Stimulated activated CD8-positive, alpha-beta memory T cell treated with anti-CD3 and anti-CD28 coated beads, Interleukin-12 subunit alpha, Interleukin-12 subunit beta, amount 100 ng/mL, for 1 hour (primary cell): Measurements from ENCODE around the gene SLC43A3.
"Not testable (repeated sequence)": the region's sequence is repeated elsewhere in the genome, so short reads cannot be mapped to it uniquely, and the experiment has no call there.

ENCODE experiments used
- DNase-seq: peaks from one replicate; pipeline ENCODE4 v3.0.0-alpha.2; 2020; ENCODE audit warnings: low read depth

SLC43A3 gene

GRCh38 chr11:57378186-57378585 lies 48.7 kb downstream of the SLC43A3 start:
- DNase-seq = no peak

GRCh38 chr11:57377107-57377506 lies 49.8 kb downstream of the SLC43A3 start:
- no peak for DNase-seq

DNA sequence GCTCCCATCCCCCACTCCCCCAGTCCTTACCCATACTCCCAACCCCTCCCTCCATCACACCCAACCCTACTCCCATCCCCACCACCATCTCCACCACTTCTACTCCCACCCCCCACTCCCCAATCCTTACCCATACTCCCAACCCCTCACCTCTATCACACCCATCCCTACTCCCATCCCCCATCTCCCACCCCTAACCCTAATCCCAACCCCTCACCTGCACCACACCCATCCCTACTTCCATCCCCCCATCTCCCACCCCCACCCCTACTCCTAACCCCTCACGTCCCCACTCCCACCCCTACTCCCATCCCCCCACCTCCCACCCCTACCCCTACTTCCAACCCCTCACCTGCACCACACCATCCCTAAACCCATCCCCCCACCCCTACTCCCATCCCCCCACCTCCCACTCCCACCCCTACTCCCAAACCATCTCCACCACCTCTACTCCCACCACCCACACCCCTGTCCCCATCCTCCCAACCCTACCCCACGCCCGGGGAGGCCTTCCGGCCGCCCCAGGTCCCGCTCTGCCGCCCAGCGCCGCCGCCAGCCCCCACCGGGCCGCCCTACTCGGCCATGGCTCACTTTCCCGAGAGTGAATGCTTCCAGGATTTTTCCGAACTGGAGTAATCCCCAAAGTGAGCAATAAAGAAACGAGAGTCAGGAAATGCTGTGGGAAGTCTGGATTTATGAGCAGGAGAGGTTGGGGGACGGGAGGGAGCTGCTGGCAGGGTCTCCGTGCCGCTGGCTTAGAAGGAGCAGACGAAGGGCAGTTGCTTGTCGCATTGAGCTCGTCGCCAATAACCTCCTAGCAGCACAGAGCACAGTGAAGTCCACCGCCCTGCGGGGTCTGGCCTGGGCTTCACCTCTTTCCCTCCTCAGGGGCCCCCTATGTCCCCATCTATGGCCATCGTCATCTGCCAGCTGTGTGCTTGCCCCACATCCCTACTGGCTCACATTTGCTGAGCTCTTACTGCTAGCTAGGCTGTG lies 50.5 kb downstream of the SLC43A3 start:
- no peak for DNase-seq

GRCh38 chr11:57375490-57375889 lies 51.4 kb downstream of the SLC43A3 start:
- DNase-seq = no peak

DNA sequence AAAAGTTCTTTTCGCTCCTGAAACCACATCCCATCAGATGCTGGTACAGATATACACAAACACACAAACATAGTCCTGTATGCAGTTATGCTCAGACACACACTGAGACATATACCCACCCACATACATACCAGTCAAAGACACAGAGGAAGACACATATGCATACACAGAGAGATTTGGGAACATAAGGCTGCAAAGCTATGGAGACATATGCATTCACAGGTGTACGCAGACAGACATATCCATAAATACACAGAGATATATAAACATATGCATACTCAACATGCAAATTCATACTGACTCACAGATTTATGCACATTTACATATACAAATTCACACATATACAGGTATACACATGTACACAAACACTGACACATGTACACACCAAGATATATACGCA lies 52.0 kb downstream of the SLC43A3 start:
- no peak for DNase-seq

GRCh38 chr11:57373146-57373545 lies 53.8 kb downstream of the SLC43A3 start:
- no peak for DNase-seq

DNA sequence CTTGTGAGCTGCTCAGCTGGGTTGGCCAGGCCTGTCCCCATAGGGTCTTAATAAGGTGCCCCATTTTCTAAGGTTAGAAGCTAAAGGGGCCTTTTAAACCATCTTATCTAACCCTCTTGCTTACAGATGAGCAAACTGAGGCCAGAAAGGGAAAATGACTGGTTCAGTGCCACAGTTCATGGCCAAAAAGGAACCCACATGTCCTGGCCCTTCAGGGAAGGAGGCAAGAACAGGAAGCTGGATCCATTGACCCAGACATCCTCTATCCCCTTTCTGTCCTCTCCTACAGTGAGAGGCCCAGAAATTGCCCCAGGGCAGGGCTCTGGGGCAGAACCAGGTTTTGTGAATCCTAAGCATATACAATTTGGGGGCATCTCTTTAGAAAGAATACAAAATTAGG lies 56.0 kb downstream of the SLC43A3 start:
- no peak for DNase-seq

DNA sequence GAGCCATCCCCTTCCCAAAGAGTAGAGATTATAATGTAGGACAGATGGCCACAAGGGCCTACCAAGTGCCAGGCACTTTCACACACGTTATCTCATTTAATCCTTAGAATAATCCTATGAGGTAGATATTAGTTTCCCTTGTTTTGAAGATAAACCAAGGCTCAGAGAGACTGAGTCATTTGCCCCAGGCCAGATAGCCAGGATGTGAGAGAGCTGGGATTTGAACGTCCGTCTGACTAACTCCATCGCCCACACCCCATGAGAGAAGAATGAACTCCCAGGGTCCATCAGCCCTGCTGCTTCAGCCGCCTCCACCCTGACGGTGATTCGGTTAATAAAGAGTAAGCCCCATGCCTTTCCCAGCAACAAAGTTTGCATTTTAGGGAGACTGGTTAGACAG lies 56.7 kb downstream of the SLC43A3 start:
- DNase-seq = no peak

DNA sequence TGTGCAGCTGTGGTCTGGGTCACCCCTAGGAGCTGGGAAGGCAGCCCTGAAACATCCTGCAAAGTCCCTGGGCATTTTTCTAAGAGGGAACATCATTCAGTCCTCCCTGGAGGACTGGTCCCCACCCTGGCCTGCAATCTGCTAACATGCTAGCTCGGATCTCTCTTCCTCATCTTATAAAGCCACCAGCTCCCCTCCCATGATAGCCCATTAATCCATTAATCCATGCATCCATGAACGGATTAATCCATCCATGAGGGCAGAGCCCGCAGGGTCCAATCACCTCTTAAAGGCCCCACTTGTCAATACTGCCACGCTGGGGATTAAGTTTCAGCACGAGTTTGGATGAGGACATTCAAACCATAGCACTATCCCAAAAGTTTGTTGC lies 58.1 kb downstream of the SLC43A3 start:
- DNase-seq = no peak

GRCh38 chr11:57368106-57368844 lies 58.6 kb downstream of the SLC43A3 start:
- no peak for DNase-seq

GRCh38 chr11:57364851-57365660 lies 61.9 kb downstream of the SLC43A3 start:
- DNase-seq = no peak

DNA sequence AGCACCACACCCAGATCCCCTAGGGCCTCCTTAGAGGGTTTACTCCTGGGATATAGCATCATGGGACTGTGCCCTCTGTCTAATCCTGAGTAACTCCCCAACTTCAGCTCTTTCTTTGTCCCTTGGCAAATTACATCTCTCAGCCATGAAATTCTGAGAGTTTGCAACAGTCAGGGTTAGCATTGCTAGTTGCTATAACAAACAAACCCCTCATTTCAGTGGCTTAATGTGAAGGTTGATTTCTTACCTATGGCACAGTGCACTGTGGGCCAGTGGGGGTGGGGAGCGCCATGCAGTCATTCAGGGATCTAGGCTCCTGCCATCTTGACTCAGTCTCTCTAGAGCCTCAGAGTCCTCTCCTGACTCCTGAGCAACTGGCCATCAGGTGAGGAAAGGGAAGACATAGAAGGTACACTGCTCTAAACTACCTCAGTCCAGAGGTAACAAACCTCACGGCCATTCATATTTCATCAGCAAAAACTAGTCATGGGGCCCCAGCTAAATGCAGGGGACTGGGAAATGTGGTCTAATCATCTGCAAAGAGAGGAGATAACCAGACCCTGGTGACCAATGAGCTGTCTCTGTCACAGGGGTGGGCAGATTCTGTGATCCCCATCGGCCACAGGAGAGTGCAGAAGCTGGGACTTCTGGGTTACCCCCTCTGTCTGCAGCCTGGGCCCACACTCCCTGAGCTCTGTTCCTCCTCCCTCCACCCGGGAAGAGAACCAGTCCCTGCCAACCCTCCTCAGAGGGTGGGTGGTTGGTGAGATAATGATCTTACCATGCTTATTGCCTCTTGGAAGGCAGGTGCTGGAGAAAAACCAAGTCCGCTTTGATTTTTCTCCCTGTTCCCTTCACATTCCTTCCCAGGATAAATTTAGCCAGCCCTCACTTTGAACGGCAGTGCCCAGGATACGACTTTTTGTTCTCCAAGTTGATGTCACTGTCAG lies 63.5 kb downstream of the SLC43A3 start:
- DNase-seq = no peak

GRCh38 chr11:57361926-57362325 lies 65.0 kb downstream of the SLC43A3 start:
- no peak for DNase-seq

- DNase-seq = not testable (repeated sequence)
These were observed 65.5 kb downstream of the SLC43A3 start for GRCh38 chr11:57361420-57361819.

DNA sequence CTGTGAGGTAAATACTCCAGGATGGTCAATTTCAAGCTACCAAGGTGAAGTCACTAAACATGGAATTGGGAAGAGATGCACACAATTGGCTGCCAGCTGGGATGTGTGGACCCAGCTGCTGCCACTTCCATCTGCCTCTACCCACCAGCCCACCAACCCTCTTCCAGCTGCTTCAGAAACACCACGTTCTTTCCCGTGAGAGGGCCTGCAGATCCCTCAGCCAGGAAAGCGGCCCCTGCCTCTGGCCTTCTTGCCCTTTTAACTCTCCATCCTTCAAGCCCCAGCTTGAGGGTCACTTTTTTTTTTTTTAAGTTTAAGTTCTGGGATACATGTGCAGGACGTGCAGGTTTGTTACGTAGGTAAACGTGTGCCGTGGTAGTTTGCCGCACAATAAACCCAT lies 65.9 kb downstream of the SLC43A3 start:
- DNase-seq = no peak

- no peak for DNase-seq
These were observed 66.8 kb downstream of the SLC43A3 start for GRCh38 chr11:57359896-57360690.

DNA sequence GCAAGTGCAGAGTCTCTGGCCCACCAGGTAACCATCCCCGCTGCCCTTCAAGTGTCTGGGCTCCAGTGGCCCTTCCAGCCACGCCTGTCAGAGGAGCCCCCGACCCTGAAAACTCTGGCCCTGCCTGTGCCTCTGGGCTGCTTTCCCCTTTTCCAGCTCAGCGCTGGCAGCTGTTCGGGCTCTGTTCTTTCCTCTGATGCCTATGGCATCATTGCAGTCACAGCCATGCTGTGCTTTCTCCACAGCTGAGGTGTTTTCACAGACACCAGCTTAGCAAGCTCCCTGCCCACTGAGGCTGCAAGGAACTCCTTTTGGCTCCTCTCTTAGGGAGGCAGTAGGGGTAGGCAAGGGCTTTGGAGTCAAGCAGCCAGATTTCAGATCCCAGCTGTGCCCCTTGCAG lies 67.5 kb downstream of the SLC43A3 start:
- no peak for DNase-seq

GRCh38 chr11:57358991-57359390 lies 67.9 kb downstream of the SLC43A3 start:
- DNase-seq = no peak

GRCh38 chr11:57358543-57358961 lies 68.4 kb downstream of the SLC43A3 start:
- DNase-seq = no peak

- no peak for DNase-seq
These were observed 69.1 kb downstream of the SLC43A3 start for GRCh38 chr11:57357856-57358255.
